Endodermal cell (in vitro differentiated cells): ENCODE measurements around the gene RAC3. TPM values are rescaled to one million over a fixed set of nuclear protein-coding genes. Genes with fewer than 3 reads are reported as not detected.

Experiments
- DNase-seq: peaks from one replicate; pipeline ENCODE4 v3.0.0-alpha.2; 2017
- H3K27ac ChIP-seq: 2 replicates; pipeline ENCODE4 v1.5.1; 2013; ENCODE audit warnings: mild to moderate bottlenecking, low read depth, low read length, moderate library complexity
- H3K27me3 ChIP-seq: 2 replicates; pipeline ENCODE4 v1.6.1; 2013; ENCODE audit warnings: mild to moderate bottlenecking, low read length, moderate library complexity; ENCODE audit not compliant: insufficient read depth, control insufficient read depth, poor library complexity, severe bottlenecking
- H3K36me3 ChIP-seq: 2 replicates; pipeline ENCODE4 v1.7.0; 2013; ENCODE audit warnings: mild to moderate bottlenecking, low read length, moderate library complexity; ENCODE audit not compliant: control insufficient read depth, insufficient read depth
- H3K4me1 ChIP-seq: one replicate; pipeline ENCODE4 v1.7.0; 2013; ENCODE audit warnings: low read length; ENCODE audit not compliant: control insufficient read depth, insufficient read depth
- H3K4me3 ChIP-seq: 2 replicates; pipeline ENCODE4 v1.5.1; 2013; ENCODE audit warnings: mild to moderate bottlenecking, low read length, moderate library complexity
- H3K9ac ChIP-seq: 2 replicates; pipeline ENCODE4 v1.6.1; 2013; ENCODE audit warnings: mild to moderate bottlenecking, low read length, moderate library complexity; ENCODE audit not compliant: poor library complexity, severe bottlenecking; ENCODE audit errors: extremely low read depth
- H3K9me3 ChIP-seq: 2 replicates; pipeline ENCODE4 v1.6.1; 2013; ENCODE audit warnings: mild to moderate bottlenecking, low read length, moderate library complexity; ENCODE audit not compliant: control insufficient read depth
- H3K27ac Mint-ChIP-seq: 2 replicates; pipeline ENCODE4 v1.8.0; 2020; ENCODE audit warnings: mixed read lengths
- H3K27me3 Mint-ChIP-seq: 2 replicates; pipeline ENCODE4 v1.8.0; 2021; ENCODE audit warnings: mild to moderate bottlenecking, mixed read lengths; ENCODE audit not compliant: insufficient read depth
- H3K36me3 Mint-ChIP-seq: 2 replicates; pipeline ENCODE4 v1.8.0; 2020; ENCODE audit warnings: low read depth, mixed read lengths
- H3K4me1 Mint-ChIP-seq: 2 replicates; pipeline ENCODE4 v1.8.0; 2020; ENCODE audit warnings: mixed read lengths
- H3K4me3 Mint-ChIP-seq: 2 replicates; pipeline ENCODE4 v1.8.0; 2020; ENCODE audit warnings: mild to moderate bottlenecking, moderate library complexity, mixed read lengths
- H3K9me3 Mint-ChIP-seq: 2 replicates; pipeline ENCODE4 v1.8.0; 2020; ENCODE audit warnings: mild to moderate bottlenecking, mixed read lengths
- WGBS, 2 experiments: methylation state at CpG; one replicate each; pipeline versions ENCODE4 v1.1.5 to v1.1.7; 2013; ENCODE audit warnings: missing lambda C conversion rate in 2 of 2, mixed read lengths in 1 of 2; ENCODE audit not compliant: insufficient coverage in 1 of 2, insufficient read length in 1 of 2; 5-methylcytosine and 5-hydroxymethylcytosine counted together
- total RNA-seq, 2 donors: library from RNA; stranded (reverse); fragmentation: NEBNext Ultra II Directional in 1 of 2; extraction: Animal tissue kit (Norgen Biotek cat#: 25700) in 1 of 2; gene quantifications; 2 replicates in 1 of 2; 3 replicates in 1 of 2; pipeline ENCODE4 v1.2.1, GENCODE V29; 2021
- TF ChIP-seq, protein P1 (sequence below): fragments of 200-600 bp; sonication (generic); conservative IDR thresholded peaks from 2 replicates; pipeline ENCODE4 v1.5.0; 2021; ENCODE audit warnings: antibody characterized with exemption, mild to moderate bottlenecking

RAC3 gene
- total RNA-seq, 2 donors from 2014 or later: 45.7 to 53.9 TPM

- H3K9me3 ChIP-seq: no peaks in the 10 kb centered on the region
- peaks cover 12% of the 10 kb centered on the region for H3K36me3 Mint-ChIP-seq
- no peak overlapping the region for H3K4me3 ChIP-seq
- no peaks in the 10 kb centered on the region for H3K4me1 Mint-ChIP-seq
- no peaks in the 10 kb centered on the region for H3K4me1 ChIP-seq
- no peak overlapping the region for H3K27ac ChIP-seq
- H3K27me3 ChIP-seq: no peaks in the 10 kb centered on the region
- no peak overlapping the region for H3K9ac ChIP-seq
- H3K27me3 Mint-ChIP-seq: no peaks in the 10 kb centered on the region
- WGBS, 2 experiments: 96 to 98% methylated on average over 24 to 28 of the region's 28 CpGs
- no peak overlapping the region for H3K4me3 Mint-ChIP-seq
- DNase-seq: no peak
- H3K36me3 ChIP-seq: no peaks in the 10 kb centered on the region
- H3K27ac Mint-ChIP-seq: peak overlapping the region; percentile 64
- TF ChIP-seq, protein P1, sequence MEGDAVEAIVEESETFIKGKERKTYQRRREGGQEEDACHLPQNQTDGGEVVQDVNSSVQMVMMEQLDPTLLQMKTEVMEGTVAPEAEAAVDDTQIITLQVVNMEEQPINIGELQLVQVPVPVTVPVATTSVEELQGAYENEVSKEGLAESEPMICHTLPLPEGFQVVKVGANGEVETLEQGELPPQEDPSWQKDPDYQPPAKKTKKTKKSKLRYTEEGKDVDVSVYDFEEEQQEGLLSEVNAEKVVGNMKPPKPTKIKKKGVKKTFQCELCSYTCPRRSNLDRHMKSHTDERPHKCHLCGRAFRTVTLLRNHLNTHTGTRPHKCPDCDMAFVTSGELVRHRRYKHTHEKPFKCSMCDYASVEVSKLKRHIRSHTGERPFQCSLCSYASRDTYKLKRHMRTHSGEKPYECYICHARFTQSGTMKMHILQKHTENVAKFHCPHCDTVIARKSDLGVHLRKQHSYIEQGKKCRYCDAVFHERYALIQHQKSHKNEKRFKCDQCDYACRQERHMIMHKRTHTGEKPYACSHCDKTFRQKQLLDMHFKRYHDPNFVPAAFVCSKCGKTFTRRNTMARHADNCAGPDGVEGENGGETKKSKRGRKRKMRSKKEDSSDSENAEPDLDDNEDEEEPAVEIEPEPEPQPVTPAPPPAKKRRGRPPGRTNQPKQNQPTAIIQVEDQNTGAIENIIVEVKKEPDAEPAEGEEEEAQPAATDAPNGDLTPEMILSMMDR: no peak
- no peaks in the 10 kb centered on the region for H3K9me3 Mint-ChIP-seq
These were observed 35.2 kb upstream of the RAC3 start for GRCh38 chr17:81996232-81996756.

DNA sequence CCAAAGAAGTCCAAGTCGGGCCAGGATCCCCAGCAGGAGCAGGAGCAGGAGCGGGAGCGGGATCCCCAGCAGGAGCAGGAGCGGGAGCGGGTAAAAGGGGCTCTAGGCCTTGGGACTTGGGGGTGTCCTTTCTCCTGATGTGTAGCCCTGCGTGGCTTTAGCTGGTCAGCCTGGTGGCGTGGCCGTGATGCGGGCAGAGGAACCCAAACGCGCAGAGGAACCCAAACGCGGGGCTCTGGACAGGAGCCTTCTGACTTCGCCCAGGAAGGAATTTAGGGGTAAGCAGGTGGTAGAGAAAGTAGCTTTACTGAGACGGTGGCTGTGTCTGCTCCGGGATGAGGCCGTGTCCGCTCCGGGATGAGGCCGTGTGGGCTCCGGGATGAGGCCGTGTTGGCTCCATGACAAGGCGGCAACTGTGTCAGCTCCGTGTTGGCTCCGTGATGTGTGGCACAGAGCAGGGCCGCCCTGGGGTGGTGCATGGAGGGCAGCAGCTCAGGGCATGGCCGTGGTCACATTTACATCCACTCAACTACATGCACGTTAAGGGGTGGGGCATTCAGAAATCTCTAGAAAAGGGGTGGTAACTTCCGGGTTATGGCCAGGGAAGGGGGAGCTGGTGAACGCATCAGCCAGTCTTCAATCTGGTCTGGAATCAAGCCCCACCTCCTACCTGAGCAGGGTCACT lies 34.6 kb upstream of the RAC3 start:
- Mint-ChIP-seq H3K27ac (peak overlapping the region; percentile 32), H3K4me1 (no peaks in the 10 kb centered on the region), H3K36me3 (peaks cover 12% of the 10 kb centered on the region), H3K4me3 (no peak overlapping the region), H3K9me3 (no peaks in the 10 kb centered on the region), H3K27me3 (no peaks in the 10 kb centered on the region)
- 95 to 96% methylated on average over 15 to 30 of the region's 30 CpGs for WGBS, 2 experiments
- no peak overlapping the region for H3K4me3 ChIP-seq
- H3K4me1 ChIP-seq: no peaks in the 10 kb centered on the region
- H3K9me3 ChIP-seq: no peaks in the 10 kb centered on the region
- no peak overlapping the region for H3K9ac ChIP-seq
- H3K27me3 ChIP-seq: no peaks in the 10 kb centered on the region
- no peak overlapping the region for H3K27ac ChIP-seq
- H3K36me3 ChIP-seq: no peaks in the 10 kb centered on the region
- DNase-seq: no peak
- TF ChIP-seq, protein P1: no peak

- H3K9me3 Mint-ChIP-seq: no peaks in the 10 kb centered on the region
- no peaks in the 10 kb centered on the region for H3K27me3 ChIP-seq
- H3K4me3 Mint-ChIP-seq: no peak overlapping the region
- H3K36me3 Mint-ChIP-seq: peaks cover 12% of the 10 kb centered on the region
- H3K4me3 ChIP-seq: no peak overlapping the region
- WGBS, 2 experiments: 92 to 96% methylated on average over 4 to 7 of the region's 7 CpGs
- H3K27ac ChIP-seq: no peak overlapping the region
- no peak for DNase-seq
- no peaks in the 10 kb centered on the region for H3K27me3 Mint-ChIP-seq
- H3K27ac Mint-ChIP-seq: no peak overlapping the region
- H3K4me1 Mint-ChIP-seq: no peaks in the 10 kb centered on the region
- no peaks in the 10 kb centered on the region for H3K9me3 ChIP-seq
- H3K4me1 ChIP-seq: no peaks in the 10 kb centered on the region
- no peaks in the 10 kb centered on the region for H3K36me3 ChIP-seq
- TF ChIP-seq, protein P1: no peak
- no peak overlapping the region for H3K9ac ChIP-seq
These were observed 33.3 kb upstream of the RAC3 start for GRCh38 chr17:81998212-81998611.
